Vagina (tissue), 2 donors: ENCODE data around the gene VPS8.

Experiments
- POLR2AphosphoS5 ChIP-seq, 2 donors: sonication (generic); formaldehyde crosslinking; IDR thresholded peaks; one replicate each; pipeline ENCODE4 v1.9.0; 2017; ENCODE audit warnings: antibody characterized with exemption in 2 of 2, mild to moderate bottlenecking in 2 of 2, low read depth in 1 of 2; ENCODE audit not compliant: insufficient read depth in 1 of 2
- TF ChIP-seq, protein P1 (sequence below), 3 experiments: fragments of 450-650 bp in 2 of 3; fragments of 200-600 bp in 1 of 3; sonication (generic) in 1 of 3; IDR thresholded peaks; one replicate each; pipeline ENCODE4 v1.5.1; 2017 to 2019; ENCODE audit warnings: antibody characterized with exemption in 3 of 3, mild to moderate bottlenecking in 2 of 3, moderate library complexity in 2 of 3

DNA sequence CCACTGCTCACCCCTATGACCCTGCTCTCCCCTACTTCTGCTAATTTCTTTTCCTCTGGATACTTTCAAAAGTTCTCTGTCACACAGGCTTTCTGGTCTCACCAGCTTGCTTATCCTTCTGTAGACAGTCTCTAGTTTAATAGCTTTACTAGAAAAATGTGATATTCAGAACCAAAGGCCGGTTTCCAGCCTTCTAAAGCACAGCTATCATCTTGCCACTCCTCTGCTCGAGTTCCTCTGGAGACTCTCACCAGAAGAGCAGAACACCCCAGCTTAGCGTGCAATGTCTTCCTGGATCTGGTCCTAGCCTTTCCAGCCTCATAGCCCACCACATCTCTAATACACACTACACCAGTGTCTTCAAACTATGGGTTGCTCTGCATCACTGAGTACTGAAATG, 1.8 kb upstream of the VPS8 start:
- TF ChIP-seq POLR2AphosphoS5 (IDR thresholded peaks at IDR 0.05; ENCODE audit: insufficient read depth in 1 of 2, low read depth in 1 of 2), result no peak
- TF ChIP-seq, protein P1, sequence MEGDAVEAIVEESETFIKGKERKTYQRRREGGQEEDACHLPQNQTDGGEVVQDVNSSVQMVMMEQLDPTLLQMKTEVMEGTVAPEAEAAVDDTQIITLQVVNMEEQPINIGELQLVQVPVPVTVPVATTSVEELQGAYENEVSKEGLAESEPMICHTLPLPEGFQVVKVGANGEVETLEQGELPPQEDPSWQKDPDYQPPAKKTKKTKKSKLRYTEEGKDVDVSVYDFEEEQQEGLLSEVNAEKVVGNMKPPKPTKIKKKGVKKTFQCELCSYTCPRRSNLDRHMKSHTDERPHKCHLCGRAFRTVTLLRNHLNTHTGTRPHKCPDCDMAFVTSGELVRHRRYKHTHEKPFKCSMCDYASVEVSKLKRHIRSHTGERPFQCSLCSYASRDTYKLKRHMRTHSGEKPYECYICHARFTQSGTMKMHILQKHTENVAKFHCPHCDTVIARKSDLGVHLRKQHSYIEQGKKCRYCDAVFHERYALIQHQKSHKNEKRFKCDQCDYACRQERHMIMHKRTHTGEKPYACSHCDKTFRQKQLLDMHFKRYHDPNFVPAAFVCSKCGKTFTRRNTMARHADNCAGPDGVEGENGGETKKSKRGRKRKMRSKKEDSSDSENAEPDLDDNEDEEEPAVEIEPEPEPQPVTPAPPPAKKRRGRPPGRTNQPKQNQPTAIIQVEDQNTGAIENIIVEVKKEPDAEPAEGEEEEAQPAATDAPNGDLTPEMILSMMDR (IDR thresholded peaks at IDR 0.05), result no peak
